Astrocyte of the hippocampus (primary cell): ENCODE data around the gene TRDMT1.

Source experiments
- DNase-seq: peaks from one replicate; pipeline ENCODE4 v3.0.0; 2011; ENCODE audit warnings: low read depth, low spot score

TRDMT1 gene

DNA sequence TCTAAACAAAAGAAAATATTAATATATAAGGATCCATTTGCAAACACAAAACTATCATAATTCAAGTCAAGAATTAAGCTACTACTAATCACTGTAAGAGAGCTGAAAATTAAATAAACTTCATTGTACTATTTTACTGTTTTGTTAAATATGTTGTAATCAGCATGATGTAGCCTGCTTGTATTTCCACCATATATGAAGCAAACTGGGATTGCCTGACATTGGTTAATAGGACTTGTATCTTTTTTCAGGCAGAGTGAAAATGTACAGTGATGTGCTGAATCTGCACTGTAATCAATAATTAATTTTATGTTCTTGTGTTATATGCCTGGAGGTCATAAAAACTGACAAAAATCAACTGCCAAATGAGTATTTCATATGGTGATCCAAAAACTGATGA lies 25.4 kb downstream of the TRDMT1 start:
- no peak for DNase-seq

DNA sequence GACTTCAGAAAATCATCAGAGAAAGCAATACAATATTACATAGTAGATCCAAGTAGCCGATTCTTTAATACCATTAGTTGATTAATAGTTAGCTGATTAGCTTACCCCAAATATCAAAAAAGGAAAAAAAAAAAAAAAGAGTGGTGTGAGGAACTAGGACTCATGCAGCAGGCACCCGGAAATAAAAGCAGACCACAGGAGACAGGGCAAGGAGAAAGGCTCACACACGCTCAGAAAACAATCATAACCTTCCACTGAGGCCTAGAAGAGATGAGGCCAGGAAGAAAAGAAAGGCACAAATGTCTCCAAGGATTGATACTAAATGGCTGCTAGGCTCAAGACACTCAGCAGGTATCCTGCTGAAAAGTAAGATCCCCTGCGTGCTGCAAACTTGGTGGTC lies 25.9 kb downstream of the TRDMT1 start:
- peak; percentile 55 for DNase-seq

DNA sequence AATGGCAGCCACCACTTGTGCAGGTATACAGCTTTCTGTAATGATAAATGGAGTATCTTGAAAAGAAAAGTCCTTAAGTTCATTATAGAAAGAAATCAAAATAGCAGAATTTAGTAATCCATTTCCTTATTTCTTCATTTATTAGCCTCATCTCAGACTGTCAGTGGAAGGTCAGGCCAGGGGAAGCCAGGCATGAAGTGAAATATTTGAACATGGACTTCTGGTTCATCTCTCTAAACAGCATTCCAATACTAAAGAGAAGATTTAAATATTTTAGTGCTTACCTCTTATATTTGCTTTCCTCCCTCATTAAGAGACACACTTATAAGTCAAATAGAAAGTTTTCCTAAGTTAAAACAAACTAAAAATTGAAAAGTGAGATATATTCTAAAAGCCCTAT lies 26.8 kb downstream of the TRDMT1 start:
- DNase-seq = no peak

DNA sequence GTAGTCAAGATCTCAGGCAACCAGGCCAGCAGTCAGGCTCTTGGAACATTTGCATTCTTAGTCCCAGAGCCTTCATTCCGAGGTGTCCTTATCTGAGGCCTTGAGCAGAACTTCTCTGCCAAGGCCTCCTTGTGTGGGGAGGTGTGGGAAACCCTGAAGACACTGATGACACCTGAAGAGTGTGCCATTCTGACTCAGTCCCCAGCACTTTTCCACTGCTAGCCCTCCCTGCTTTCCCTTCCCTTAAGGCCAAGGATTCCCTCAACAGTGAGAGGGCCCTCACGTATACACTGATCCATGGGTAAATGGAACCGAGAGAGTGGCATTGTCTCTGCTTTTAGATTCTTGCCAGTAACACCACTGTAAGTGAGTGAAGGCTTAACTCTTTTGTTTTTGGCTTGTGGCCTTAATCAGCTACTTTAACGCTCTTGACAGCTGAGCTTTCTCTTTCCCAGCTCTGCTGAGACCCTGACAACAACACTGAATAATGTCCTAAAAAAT lies 30.3 kb downstream of the TRDMT1 start:
- peak; percentile 35 for DNase-seq

DNA sequence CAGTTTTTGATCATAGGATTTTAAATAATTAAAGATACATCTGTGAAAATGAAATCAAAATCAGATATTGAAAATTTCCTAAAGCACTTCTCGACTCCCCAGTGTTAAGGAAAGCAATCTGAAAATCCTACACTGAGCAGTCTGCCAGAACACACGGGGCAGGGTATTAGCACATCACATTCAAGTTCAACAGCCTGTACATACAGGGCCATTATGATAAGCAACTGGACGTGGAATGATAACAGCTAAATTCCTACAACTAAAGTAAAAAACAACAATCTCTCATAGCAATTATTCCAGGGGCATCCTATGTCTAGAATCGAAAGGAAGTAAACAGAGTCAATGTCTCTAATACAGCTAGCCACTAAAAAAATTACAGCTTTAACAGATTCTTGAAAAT lies 31.7 kb downstream of the TRDMT1 start:
- peak; percentile 23 for DNase-seq

DNA sequence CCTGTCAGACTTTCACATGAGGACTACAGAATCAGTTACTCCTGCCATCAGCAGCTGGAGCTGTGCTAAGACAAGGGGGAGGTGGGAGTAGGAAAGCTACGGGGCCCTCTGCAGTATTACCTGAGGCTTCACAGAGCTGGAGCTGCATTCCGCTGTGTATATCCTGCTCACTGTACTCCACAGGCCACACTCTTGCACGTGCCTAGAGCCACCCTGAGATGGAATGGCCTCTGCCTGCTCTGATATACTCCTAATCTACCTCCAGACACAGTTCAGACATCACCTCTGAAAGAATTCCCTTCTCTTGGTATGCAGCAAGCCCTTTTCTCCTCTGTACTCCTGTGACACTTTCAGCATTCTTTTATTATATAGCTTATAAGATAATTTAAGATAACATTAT lies 34.8 kb downstream of the TRDMT1 start:
- no peak for DNase-seq

DNA sequence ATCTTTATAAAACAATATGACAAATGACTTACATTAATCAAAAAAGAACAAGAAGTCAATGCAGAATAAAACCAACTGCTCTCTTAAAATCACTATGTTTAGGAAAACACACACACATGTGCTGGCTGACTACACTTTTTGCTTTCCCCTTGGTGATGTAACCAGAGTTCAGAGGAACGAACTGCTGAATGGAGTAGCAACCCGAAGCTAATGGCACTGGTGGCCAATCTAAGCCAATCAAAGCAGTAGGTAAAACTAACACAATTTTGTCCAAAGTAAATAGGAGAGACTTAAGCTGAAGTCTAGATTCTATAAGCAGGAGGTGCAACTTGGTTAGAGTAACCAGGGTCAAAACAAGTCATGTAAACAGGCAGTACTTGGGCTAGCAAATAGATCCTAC lies 38.6 kb downstream of the TRDMT1 start:
- DNase-seq = peak; percentile 46

DNA sequence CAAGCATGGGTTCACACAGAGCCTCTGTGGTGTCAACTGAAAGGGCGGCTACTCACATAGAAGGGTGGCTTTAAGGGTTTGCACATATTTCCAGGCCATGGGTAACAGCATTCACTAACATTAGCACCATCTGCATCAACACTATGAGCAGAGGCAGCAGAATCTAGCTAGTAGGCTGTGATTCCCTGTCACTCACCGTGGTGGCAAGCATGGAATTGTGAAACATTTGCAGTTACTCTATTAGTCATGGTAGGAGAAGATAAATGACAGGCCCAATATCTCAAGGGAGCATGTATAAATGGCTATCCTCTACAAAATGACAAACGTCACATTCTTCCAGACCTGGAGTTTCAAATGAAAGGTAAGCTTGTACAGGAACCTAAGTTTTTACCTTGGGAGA lies 39.7 kb downstream of the TRDMT1 start:
- no peak for DNase-seq

DNA sequence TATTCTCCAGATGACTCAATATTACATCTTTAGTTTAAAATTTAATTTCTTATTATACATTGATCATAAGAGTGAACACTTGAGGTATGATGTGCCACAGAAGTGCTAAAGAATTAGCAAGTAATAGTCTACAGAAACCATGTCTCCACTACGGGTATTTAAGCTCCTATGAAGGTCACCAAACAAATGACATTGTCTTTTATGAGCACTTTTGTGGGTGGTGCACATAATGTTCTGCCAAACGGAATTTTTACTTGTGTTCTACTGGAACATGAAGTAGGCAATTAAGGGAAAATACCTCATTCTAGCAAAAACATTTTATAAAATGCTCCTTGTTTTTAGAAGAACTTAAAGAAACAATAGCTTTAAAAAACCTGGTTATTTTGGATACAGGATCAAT lies 44.4 kb downstream of the TRDMT1 start:
- DNase-seq = no peak

DNA sequence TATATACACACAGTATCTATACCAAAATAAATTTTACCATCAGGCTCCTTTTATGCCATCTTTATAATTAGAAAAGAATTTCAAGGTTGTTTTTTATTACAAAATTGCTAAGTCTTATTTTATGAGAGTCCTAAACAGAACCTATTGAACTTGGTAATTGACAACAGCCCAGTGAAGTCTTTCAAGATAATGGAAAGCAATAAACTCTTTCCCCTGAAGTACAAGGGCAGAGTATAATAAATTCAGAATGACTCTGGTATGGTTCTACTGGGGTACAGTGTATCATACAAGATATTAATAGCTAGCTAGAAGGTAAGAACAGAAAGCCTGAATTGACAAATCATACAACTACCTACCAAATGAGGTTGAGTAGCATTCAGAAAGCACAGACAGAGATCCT lies 45.6 kb downstream of the TRDMT1 start:
- no peak for DNase-seq

DNA sequence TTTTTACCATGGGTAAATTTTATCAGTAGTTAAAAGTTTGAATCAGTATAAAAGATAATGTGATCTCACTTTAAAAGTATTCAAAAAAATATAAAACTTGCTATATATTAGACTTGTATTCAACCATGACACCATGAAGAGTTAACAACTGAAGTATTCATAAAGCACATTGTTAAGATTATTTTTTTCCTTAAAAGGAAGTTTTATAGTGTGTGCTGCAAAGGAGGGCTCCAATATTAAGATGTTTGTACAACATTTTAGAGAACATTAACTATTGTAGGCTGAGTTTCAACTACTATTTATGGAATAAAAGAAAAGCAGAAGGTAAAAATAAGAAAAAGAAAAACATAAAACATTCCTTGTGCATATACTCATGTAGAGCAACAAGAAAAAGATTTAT lies 47.4 kb downstream of the TRDMT1 start:
- no peak for DNase-seq

DNA sequence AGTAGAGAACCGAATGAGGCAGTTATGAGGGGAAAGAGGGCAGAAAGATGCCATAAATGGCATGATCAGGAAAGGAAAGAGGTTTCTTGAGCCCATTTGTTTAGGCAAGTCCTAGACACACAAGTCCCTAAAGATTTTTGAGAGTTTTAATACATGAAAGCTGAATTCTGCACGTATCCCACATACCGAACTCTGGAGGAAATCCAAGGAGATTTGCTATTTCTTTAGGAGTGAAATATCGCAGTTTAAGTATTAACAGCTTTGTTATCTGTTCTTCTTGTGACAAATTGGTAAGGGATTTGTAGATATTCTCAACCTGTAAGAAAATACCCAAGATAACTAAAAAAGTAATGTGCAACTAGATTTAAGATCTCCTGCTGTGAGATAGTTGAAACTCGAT lies 48.2 kb downstream of the TRDMT1 start:
- DNase-seq = no peak

DNA sequence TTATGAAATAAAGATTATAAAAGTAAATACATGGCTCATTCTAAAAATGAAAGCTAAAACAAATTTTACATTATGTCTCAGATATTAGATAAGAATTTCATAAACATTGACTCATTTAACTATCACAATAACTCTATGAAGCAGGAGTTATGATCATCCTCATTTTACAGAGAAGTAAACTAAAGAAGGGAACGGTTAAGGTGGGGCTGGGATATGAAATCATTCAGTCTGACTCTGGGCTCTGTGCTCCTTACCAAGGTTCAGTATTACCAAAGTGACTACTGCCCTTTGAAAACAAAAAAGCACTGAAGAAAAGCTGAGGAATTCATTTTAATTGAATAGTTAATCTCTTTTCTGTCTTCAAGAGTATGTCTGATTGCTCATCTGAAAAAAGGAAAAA lies 49.8 kb downstream of the TRDMT1 start:
- DNase-seq = no peak

DNA sequence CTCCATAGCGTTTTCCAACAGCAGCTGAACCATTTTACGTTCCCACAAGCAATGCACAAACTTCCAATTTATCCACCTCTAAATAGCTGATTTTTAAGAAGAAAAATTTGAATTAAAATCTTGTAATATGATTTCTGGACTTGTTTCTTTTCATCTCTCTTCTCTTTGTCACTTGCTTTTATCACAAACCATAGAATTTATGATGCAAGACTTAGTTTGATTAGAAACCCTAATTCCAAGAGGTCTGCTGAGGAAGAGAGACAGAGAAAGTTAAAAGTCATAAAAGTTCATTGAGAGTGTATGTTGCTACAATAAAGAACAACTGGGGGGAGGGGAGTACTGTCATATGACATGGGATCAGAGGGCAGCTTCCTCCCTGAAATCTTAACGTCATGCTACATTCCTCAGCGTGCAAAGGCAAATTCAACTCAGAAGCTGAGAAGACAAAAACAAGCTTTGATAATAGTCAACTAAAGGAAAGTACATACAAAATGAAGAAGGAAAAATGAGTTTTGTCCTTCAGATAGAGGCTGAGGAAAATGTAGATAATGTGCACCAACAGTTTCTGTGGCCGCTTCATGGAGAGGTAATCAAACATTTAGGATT lies 53.5 kb downstream of the TRDMT1 start:
- DNase-seq = no peak

DNA sequence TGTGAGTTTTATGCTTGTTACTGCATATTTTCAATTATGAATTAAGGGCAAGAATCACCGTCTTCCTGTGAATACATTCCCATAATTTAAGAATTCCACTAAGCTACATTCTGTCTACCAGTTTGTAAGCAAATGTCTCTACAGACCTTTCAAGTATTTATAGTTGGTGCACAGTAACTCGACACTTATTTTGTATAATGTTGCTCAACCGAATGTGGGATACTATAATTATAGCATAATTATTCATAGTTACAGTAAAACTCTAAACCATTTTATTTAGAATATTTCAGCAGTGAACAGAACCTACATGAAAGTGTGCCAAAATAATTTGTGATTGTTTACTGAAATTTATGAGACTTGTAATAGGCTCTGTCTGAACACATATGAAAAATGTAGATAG lies 54.6 kb downstream of the TRDMT1 start:
- no peak for DNase-seq

DNA sequence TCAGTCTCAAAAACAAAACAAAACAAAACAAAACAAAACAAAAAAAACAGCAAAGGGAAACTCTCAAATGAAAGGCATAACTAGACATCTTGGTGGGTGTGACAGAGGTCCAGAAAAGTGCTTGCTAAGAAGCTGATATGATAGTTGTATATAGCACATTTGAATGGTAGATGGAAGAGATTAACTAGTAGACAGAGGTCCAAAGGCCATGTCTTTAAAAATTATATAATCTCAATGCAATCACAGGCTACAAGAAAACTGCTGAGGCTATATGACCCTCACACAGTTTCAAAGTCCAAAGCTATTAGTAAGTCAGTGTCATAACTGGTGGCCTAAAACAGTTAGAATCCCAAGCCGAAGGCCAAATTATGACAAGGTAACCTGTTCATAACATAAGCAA lies 56.2 kb downstream of the TRDMT1 start:
- no peak for DNase-seq

DNA sequence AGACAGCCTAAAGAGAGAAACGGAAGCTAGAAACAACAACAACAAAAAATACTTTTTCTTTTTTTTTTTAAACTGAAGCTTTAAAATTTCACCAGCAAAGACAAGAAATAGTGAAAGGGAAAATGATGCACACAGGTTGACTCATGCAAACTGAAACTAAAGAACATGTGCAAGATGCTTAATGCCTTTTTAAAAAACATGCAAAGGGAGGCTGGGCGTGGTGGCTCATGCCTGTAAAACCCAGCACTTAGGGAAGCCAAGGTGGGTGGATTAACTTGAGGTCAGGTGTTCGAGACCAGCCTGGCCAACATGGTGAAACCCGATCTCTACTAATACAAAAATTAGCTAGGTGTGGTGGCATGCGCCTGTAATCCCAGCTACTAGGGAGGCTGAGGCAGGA lies 56.7 kb downstream of the TRDMT1 start:
- no peak for DNase-seq

DNA sequence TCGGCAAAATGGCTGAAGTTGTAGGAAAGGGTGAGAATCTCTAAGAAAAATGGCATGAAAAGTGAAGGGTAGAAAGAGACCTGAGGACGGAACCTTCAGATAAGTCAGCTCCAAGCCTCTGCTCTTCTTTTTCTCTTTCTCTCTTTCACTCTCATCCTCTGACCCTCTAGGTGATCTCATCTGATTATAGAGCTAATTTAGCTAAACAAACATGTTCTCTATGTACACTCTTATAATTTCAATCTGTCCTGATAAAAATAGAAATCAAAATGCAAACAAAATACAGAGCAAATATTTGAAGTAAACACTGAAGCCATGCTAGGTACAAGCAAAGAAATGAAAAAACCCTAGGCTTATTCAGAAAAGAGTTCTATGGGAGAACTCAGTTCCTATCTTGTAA lies 57.4 kb downstream of the TRDMT1 start:
- DNase-seq = no peak

DNA sequence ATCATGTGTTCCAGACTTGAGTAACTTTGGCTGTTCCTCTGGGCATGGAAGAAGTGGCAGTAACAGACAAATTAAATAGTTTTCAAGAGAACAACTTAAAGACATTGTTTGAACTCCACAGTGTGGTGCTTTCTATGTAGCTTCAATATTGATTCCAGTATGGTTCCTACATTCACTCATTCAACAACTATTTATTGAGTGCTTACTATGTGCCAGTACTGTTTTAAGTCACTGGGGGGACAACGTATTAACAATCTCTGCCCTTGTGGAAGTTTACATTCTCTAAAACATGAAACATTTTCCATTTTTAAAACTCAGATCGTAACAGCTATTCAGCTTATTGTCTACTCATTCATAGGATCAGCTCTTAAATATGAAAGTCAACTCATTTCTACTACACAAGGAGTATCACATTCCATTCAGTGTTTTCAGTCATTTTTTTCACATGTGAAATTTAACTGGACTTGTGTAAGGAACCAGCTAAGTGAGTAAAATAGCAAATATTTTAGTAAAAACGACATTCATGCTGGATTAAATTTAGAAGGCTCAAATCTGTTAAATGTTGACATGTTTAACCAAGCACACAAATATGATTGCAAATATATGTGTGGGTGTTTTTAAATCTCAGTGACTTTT lies 58.3 kb downstream of the TRDMT1 start:
- DNase-seq = no peak

DNA sequence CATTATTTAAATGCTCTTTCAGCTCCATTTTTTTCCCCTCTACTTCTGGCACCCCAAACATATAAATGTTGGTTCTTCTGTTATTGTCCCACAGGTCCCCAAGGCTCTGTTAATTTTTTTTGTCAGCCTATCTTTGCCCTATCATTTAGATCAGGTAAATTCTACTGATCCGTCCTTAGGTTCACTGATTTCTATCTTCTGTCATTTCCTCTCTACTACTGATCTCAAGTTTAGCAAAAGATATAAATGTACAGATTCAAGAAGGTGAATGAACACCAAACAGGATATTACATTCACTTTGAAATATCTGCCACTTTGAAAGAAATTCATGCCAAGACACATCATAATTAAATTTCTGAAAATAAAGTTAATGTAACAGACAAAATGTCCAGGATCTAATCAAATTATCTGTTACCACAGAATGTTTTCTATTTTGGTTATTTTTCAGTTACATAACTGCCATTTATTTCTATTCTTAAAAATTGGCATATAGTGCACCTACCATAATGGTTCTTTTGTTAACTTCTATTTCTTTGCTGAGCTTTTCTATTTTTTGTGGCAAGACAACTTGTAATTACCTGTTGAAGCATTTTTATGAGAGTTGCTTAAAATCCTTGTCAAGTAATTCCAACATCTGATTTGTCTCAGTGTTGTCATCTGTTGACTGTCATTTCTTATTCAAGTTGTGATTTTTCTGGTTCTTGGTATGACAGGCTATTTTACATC lies 59.8 kb downstream of the TRDMT1 start:
- DNase-seq = no peak

DNA sequence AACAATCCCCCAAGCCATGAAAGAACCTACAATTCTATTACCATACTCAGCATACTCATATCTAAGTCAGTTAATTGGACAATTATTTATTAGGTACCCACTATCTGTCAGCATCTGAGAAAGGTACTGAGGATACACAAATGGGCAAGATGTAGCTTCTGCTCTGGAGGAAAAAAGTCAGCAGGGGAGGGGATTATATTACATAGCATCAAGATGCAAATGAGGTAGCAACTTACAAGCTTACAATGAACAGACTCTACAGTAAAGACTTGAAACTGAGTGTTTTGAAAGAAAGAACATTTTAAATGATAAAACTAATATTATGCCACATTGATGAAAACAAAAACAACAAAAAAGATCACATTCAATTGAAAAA lies 61.1 kb downstream of the TRDMT1 start:
- DNase-seq = no peak

DNA sequence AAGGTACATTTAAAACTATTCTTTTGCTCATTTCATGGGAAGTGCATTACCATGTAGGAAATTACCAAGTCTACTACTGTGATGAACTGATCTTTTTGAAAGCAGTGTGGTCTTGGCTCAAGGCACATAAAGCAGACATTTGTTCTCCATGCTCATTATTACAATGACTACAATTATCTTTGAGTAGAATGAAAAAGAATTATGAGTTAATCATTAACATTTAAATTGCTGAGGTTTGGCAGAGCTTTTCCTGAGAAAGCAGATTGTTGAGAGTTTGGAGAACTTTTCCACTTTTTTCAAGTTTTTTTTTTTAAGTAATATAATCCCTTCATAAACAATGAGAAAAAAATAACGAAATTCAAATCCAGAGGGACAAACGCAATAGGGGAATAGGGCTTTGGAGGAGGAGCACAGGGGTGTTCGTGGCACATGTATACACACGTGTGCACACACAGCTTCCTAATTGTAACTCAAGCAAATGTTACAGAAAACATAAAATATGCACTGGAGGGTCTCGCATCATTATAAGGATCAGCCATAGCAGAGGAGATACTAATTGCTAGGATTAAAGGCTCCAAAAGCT lies 62.9 kb downstream of the TRDMT1 start:
- no peak for DNase-seq

DNA sequence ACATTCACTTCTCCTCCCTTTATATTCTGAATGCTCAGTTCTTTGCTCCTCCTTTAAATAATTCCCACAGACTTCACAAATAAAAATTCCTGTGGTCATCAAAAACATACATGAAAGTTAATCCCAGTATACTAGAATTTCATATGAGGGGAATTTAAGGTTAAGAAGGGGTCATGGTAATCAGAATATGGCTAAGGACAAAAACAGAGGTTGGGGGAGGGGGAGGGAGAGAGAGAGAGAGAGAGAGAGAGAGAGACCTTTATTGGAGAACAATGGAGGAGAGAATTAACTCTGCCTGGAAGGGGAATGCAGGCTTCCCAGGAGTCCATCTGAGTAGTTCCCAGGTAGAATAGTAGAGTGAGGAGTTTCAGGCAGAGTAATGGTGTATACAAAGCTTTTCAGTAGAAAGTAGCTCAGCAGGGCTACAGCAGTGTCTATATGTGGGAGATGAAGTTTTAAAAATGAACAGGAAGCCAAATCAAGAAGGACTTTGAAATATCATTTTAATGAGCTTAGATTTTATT lies 66.7 kb downstream of the TRDMT1 start:
- DNase-seq = no peak
